HL-60 (cell line): ENCODE results near the gene PDE5A.

Experiments
- DNase-seq, 2 experiments: peaks; one replicate each; pipeline ENCODE4 v3.0.0-alpha.2; 2010 to 2020; ENCODE audit warnings: low read depth in 1 of 2, low spot score in 1 of 2
- H3K27ac ChIP-seq: fragments of 250-450 bp; sonication (Bioruptor Pico); replicated peaks from 2 replicates; pipeline ENCODE4 v1.5.1; 2020; ENCODE audit warnings: mild to moderate bottlenecking, moderate library complexity
- H3K27me3 ChIP-seq: fragments of 250-450 bp; sonication (Bioruptor Pico); 2 replicates; pipeline ENCODE4 v1.5.1; 2021; ENCODE audit warnings: mild to moderate bottlenecking, moderate library complexity; ENCODE audit not compliant: insufficient read depth, poor library complexity, severe bottlenecking
- H3K4me3 ChIP-seq: replicated peaks from 2 replicates; pipeline ENCODE4 v1.5.1; 2011; ENCODE audit warnings: mild to moderate bottlenecking, control low read depth, low read length; ENCODE audit not compliant: insufficient read depth
- CTCF ChIP-seq: IDR thresholded peaks from one replicate; pipeline ENCODE4 v1.5.1; 2011; ENCODE audit warnings: low read length, control low read depth, inconsistent platforms; ENCODE audit not compliant: insufficient read depth
- GABPA ChIP-seq: IDR thresholded peaks from 2 replicates; pipeline ENCODE4 v1.6.1; 2012; ENCODE audit warnings: low read depth
- POLR2AphosphoS5 ChIP-seq: IDR thresholded peaks from 2 replicates; pipeline ENCODE4 v1.6.1; 2012; ENCODE audit warnings: low read depth
- REST ChIP-seq: IDR thresholded peaks from 2 replicates; pipeline ENCODE4 v1.6.1; 2012; ENCODE audit warnings: low read depth; ENCODE audit not compliant: insufficient replicate concordance
- SPI1 ChIP-seq: IDR thresholded peaks from 2 replicates; pipeline ENCODE4 v1.6.1; 2012; ENCODE audit warnings: low read depth, mild to moderate bottlenecking, borderline replicate concordance

PDE5A gene

GRCh38 chr4:119529788-119530187 is 98.8 kb downstream of the PDE5A start:
- H3K27ac ChIP-seq, result no peak overlapping the region
- DNase-seq, result no peak
- no peaks in the 10 kb centered on the region for H3K27me3 ChIP-seq
- TF ChIP-seq POLR2AphosphoS5, result no peak
- TF ChIP-seq SPI1, result no peak
- no peak for TF ChIP-seq GABPA
- TF ChIP-seq CTCF, result no peak
- TF ChIP-seq REST, result no peak
- H3K4me3 ChIP-seq, result no peak overlapping the region

DNA sequence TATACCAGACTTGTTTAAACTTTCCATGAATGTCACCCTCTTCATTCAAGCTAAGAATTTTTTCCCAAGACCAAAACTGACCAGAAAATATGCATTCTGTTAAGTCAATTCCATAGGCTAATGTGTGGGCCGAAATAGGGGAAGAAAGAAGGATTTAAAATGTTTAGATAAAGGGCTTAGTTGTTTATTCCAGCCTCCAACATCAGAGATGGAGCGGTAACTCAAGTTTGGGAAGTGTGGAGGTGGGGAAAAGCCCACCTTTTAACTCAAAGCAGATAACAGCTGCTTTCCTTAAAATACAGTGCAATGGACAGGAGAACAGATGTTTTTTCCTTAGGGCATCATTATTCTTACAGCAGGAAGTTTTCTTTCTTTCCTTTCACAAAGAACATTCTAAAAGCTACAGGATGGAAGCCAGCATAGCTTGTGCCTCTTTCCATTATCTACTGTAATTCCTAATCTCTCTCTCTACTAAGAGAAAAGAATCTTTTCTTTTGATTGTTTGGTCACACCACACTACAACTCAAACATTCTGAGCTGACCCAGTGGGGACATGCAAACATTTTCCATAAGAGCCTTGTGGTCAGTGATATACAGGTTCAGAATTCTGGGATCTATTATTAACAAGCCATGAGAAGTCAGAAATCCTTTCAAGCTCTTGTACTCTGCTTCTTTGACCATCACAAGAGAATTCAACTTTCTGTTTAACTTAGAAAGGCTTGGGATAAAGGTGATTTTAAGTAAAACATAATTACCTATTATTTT is 101.6 kb downstream of the PDE5A start:
- Histone ChIP-seq H3K4me3 (no peak overlapping the region), H3K27me3 (no peaks in the 10 kb centered on the region), H3K27ac (no peak overlapping the region)
- TF ChIP-seq CTCF (no peak), SPI1 (no peak), POLR2AphosphoS5 (no peak), GABPA (no peak), REST (no peak)
- DNase-seq, result no peak

GRCh38 chr4:119525771-119526712 is 102.6 kb downstream of the PDE5A start:
- TF ChIP-seq CTCF, result no peak
- TF ChIP-seq REST, result no peak
- TF ChIP-seq GABPA, result no peak
- no peak for TF ChIP-seq SPI1
- TF ChIP-seq POLR2AphosphoS5, result no peak
- Histone ChIP-seq H3K27me3 (no peaks in the 10 kb centered on the region), H3K27ac (no peak overlapping the region), H3K4me3 (no peak overlapping the region)
- DNase-seq, result no peak
